ENCODE measurements around the gene BMP8A.
"Not testable (repeated sequence)": the region's sequence is repeated elsewhere in the genome, so short reads cannot be mapped to it uniquely, and the experiment has no call there.

Gene BMP8A

GRCh38 chr1:39491146-39491921 is at the start of gene BMP8A:
BMP8A (plus strand) TSS chr1:39491636; CDS start chr1:39491992, 356 bp downstream.
- ATAC-seq (peak; percentile 85), DNase-seq (peak; percentile 81)

DNA sequence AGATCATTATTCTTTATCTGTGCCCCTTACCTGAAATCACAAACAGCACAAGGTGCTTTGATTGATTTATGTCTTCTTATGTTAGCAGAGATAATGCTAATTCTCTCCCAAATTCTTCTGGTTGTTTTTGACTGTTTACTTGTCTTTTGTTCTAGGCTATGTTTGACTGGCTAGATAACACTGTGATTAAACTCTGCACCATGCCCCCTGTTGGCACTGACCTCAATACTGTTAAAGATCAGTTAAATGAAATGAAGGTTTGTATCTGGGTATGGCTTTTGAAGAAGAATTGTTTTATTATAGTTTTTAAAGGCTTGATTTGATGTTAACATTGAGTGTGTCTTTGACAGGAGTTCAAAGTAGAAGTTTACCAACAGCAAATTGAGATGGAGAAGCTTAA is 49.6 kb upstream of the BMP8A start:
- ATAC-seq (no peak), DNase-seq (no peak)

DNA sequence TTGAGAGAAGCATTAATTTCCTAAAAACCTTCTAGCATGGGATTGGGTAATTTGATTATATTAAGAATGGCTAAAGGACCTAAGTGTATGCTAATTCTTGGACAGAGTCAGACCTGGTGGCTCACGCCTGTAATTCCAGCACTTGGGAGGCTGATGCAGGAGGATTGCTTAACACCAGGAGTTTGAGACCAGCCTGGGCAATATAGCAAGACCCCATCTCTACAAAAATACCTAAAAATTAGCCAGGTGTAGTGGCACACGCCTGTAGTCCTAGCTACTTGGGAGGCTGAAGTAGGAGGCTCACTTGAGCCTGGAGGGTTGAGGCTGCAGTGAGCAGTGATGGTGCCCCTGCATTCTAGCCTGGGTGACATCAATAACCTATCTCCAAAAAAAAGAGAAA is 45.9 kb upstream of the BMP8A start:
- DNase-seq (no peak), ATAC-seq (no peak)

GRCh38 chr1:39446986-39447567 is 44.4 kb upstream of the BMP8A start:
- DNase-seq (no peak), ATAC-seq (no peak)

GRCh38 chr1:39450041-39450440 is 41.4 kb upstream of the BMP8A start:
- not testable (repeated sequence) for DNase-seq, ATAC-seq

DNA sequence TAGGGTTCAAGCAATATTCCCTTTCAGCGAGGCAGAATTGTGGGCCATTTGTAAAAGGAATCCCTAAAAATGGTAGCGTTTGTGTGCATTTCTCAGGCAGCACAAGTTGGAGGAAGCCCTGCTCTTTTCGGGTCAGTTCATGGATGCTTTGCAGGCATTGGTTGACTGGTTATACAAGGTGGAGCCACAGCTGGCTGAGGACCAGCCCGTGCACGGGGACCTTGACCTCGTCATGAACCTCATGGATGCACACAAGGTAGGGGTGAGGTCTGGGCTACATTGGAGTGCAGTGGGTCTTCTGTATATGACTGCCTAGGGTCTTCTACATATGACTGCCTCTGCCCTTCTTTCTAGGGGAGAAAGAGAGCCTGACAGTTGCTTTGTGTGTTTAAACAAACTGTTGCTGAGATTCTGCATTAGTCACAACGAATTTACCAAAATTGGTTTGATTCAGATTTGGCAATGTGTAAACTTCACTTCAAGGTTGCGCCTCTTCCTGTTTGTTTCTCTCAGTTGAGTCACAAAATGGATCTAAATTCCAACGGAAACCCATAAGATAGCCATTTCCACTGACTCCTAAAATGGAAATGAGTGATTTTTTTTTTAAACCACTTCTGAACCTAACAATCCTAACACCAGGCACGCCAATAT is 40.4 kb upstream of the BMP8A start:
- ATAC-seq (no peak), DNase-seq (no peak)

GRCh38 chr1:39452081-39452480 is 39.4 kb upstream of the BMP8A start:
- ATAC-seq (no peak), DNase-seq (no peak)

- ATAC-seq (no peak), DNase-seq (no peak)
These were observed 38.9 kb upstream of the BMP8A start for GRCh38 chr1:39452540-39452939.

- ATAC-seq = no peak
- DNase-seq = no peak
These were observed 37.8 kb upstream of the BMP8A start for GRCh38 chr1:39453603-39454002.

DNA sequence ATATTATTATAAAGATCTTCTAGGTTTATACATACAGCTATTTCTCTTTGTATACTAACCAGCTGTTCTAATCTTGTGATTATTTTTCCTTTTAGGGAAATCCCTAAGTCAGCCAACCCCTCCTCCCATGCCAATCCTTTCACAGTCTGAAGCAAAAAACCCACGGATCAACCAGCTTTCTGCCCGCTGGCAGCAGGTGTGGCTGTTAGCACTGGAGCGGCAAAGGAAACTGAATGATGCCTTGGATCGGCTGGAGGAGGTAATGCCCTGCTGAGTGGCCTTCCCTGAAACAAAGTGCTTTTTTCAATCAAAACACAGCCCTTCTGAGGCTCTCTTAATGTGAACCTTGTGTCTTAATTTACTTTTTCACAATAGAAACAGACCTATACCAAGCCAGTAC is 32.4 kb upstream of the BMP8A start:
- ATAC-seq (no peak), DNase-seq (no peak)

GRCh38 chr1:39462074-39462473 is 29.4 kb upstream of the BMP8A start:
- ATAC-seq (no peak), DNase-seq (no peak)

GRCh38 chr1:39466413-39467107 is 24.9 kb upstream of the BMP8A start:
- ATAC-seq = no peak

DNA sequence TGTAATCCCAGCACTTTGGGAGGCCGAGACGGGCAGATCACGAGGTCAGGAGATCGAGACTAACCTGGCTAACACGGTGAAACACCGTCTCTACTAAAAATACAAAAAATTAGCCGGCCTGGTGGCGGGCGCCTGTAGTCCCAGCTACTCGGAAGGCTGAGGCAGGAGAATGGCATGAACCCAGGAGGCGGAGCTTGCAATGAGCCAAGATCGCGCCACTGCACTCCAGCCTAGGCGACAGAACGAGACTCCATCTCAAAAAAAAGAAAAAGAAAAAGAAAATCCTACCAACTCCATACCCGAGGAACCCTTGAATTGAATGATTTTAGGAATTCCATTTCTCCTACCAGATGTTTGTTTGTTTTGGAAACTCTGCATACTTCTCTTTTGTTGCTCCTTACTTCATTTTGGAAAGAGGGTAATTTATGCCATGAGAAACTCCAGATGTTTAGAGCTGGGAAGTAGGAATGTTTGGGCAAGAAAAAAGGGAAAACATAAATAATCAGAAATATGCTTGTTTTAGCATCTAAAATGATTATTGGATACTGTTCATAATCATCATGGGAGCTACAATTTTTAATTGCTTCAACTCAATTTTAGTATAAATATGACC is 24.2 kb upstream of the BMP8A start:
- DNase-seq = not testable (repeated sequence)

More at GRCh38 chr1:39466413-39467107, 24.9 kb upstream of the BMP8A start:
- no peak for DNase-seq

DNA sequence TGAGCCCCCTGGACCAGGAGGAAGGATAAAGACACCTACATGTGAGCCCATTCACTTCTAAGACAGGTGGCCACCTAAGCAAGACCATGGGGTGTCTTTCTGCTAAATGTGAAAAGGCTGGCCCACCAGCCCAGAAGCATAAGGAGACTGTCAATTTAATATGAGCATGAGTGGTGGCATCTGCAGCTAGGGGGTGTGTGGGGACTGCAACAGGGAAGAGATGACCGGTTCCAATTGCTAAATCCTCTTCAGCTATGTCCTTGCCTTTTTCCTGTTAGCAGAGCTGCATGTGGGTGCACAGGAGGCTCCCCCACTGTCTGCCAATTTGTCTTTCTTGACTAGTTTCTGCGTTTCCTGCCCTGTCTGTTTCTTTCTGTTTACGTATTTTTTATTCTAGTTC is 22.3 kb upstream of the BMP8A start:
- DNase-seq = no peak
- ATAC-seq = no peak

More for the DNA sequence above, 24.2 kb upstream of the BMP8A start:
- not testable (repeated sequence) for ATAC-seq

DNA sequence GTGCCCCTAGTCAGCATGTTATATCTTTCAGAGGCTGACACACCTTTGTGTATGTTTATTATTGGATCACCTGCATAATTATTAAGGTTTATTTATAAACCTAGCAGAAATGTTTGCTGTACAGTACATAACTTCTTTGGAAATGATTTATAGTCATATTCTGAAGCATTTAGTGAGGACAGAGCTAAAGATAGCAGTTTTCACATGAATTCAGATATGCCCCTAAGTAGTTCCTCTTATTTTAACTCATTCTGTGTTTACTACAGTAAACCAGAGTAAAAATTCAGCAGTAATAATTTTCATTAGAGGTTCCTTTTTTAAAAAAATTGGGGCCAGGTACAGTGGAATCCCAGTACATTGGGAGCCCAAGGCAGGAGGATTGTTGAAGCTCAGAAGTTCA is 21.4 kb upstream of the BMP8A start:
- DNase-seq (no peak), ATAC-seq (no peak)

- no peak for ATAC-seq
These were observed 18.6 kb upstream of the BMP8A start for GRCh38 chr1:39472826-39473225.

DNA sequence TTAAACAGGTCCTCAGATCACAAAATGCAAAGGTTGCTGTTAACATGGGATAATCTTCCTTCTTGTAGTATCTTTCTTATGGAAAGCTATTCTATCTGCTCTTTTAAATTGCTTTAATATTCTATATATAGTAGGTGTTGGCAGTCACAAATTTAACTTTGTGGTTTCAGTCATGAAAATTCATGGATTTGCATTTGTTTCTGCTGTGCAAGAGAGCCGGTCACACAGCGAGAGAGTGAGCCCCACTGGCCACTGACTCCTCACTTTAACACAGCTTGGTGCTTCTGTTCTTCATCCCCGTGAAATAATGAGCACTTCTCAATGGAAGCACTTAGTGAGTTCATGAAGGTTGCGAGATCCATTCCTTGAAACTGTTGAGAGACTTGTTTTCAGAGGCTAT is 18.1 kb upstream of the BMP8A start:
- ATAC-seq (no peak), DNase-seq (no peak)

More at GRCh38 chr1:39472826-39473225, 18.6 kb upstream of the BMP8A start:
- DNase-seq = no peak

GRCh38 chr1:39474810-39475209 is 16.6 kb upstream of the BMP8A start:
- no peak for ATAC-seq

GRCh38 chr1:39475551-39475950 is 15.9 kb upstream of the BMP8A start:
- not testable (repeated sequence) for ATAC-seq, DNase-seq

More at GRCh38 chr1:39474810-39475209, 16.6 kb upstream of the BMP8A start:
- DNase-seq = no peak

GRCh38 chr1:39478126-39478915 is 13.1 kb upstream of the BMP8A start:
- ATAC-seq = no peak
- no peak for DNase-seq

GRCh38 chr1:39481289-39481688 is 10.1 kb upstream of the BMP8A start:
- no peak for ATAC-seq
- no peak for DNase-seq
